IMR-90 (cell line): ENCODE results near the gene C1QTNF3. TPM values are rescaled to one million over a fixed set of nuclear protein-coding genes. Genes with fewer than 3 reads are reported as not detected.

Source experiments
- ATAC-seq: fragments of 200-7000 bp; cut with Tn5 transposase; 2 replicates; pipeline ENCODE4 v1.9.1; 2020; ENCODE audit warnings: low read depth, mild to moderate bottlenecking, moderate library complexity
- BruUV-seq: library from RNA; stranded (reverse); fragments of 400-500 nt; replicated peaks from 2 replicates; lab custom pipeline; 2021; lab: Mats Ljungman, UMichigan
- CTCF ChIA-PET: fragments of 300-600 bp; formaldehyde crosslinking; extraction: SDS; loops from one replicate; lab custom pipeline; 2021; ENCODE audit warnings: antibody characterized with exemption; lab: Yijun Ruan, JAX
- POLR2A ChIA-PET: fragments of 300-600 bp; sonication (Branson Sonifier 250); formaldehyde crosslinking; loops from one replicate; lab custom pipeline; 2022; ENCODE audit warnings: antibody characterized with exemption; ENCODE audit not compliant: unreplicated experiment; lab: Charles Lee
- DNase-seq: peaks from one replicate; pipeline ENCODE4 v3.0.0; 2013
- H2AFZ ChIP-seq: replicated peaks from 2 replicates; pipeline ENCODE3; 2013; ENCODE audit warnings: low read length, mild to moderate bottlenecking; ENCODE audit not compliant: poor library complexity
- H2AK5ac ChIP-seq: 2 replicates; pipeline ENCODE4 v1.6.1; 2013; ENCODE audit warnings: low read depth, low read length, inconsistent platforms
- H2AK9ac ChIP-seq: replicated peaks from 2 replicates; pipeline ENCODE3; 2013; ENCODE audit warnings: mild to moderate bottlenecking, low read depth, low read length, moderate library complexity; ENCODE audit not compliant: poor library complexity
- H2BK120ac ChIP-seq: 2 replicates; pipeline ENCODE4 v1.6.1; 2013; ENCODE audit warnings: low read depth, low read length, inconsistent platforms
- H2BK15ac ChIP-seq: 3 replicates; pipeline ENCODE4 v1.6.1; 2013; ENCODE audit warnings: low read depth, low read length, inconsistent platforms
- H2BK20ac ChIP-seq: 2 replicates; pipeline ENCODE4 v1.6.1; 2013; ENCODE audit warnings: low read depth, mild to moderate bottlenecking, inconsistent platforms, low read length, moderate library complexity
- H2BK5ac ChIP-seq: 2 replicates; pipeline ENCODE4 v1.6.1; 2013; ENCODE audit warnings: mild to moderate bottlenecking, low read depth, low read length, inconsistent platforms; ENCODE audit not compliant: poor library complexity, severe bottlenecking
- H3K14ac ChIP-seq: replicated peaks from 2 replicates; pipeline ENCODE4 v1.6.1; 2013; ENCODE audit warnings: low read depth, low read length, inconsistent platforms
- H3K18ac ChIP-seq: 2 replicates; pipeline ENCODE4 v1.6.1; 2013; ENCODE audit warnings: low read depth, low read length, control low read depth
- H3K23ac ChIP-seq: 2 replicates; pipeline ENCODE4 v1.6.1; 2013; ENCODE audit warnings: low read depth, low read length, inconsistent platforms
- H3K27ac ChIP-seq: 2 replicates; pipeline ENCODE4 v1.5.1; 2013; ENCODE audit warnings: mild to moderate bottlenecking, control low read depth, low read length; ENCODE audit not compliant: insufficient read depth
- H3K27me3 ChIP-seq: 2 replicates; pipeline ENCODE4 v1.6.1; 2013; ENCODE audit warnings: low read length; ENCODE audit not compliant: control insufficient read depth, insufficient read depth
- H3K36me3 ChIP-seq: 2 replicates; pipeline ENCODE4 v1.6.1; 2013; ENCODE audit warnings: low read length, mixed read lengths; ENCODE audit not compliant: control insufficient read depth, insufficient read depth
- H3K4ac ChIP-seq: 2 replicates; pipeline ENCODE4 v1.6.1; 2013; ENCODE audit warnings: low read depth, low read length, inconsistent platforms
- H3K4me1 ChIP-seq: 2 replicates; pipeline ENCODE4 v1.6.1; 2013; ENCODE audit warnings: low read length, mixed read lengths; ENCODE audit not compliant: control insufficient read depth, insufficient read depth
- H3K4me2 ChIP-seq: 2 replicates; pipeline ENCODE4 v1.6.1; 2013; ENCODE audit warnings: low read depth, mild to moderate bottlenecking, control low read depth, low read length, moderate library complexity
- H3K4me3 ChIP-seq: 2 replicates; pipeline ENCODE4 v1.5.1; 2013; ENCODE audit warnings: low read depth, mild to moderate bottlenecking, control low read depth, low read length, moderate library complexity; ENCODE audit not compliant: insufficient read depth
- H3K56ac ChIP-seq: 2 replicates; pipeline ENCODE4 v1.6.1; 2013; ENCODE audit warnings: low read length, inconsistent platforms; ENCODE audit not compliant: insufficient read depth; ENCODE audit errors: extremely low read depth
- H3K79me1 ChIP-seq, 2 experiments: 2 replicates each; pipeline ENCODE4 v1.6.1; 2013; ENCODE audit warnings: low read length in 2 of 2, inconsistent platforms in 1 of 2, low read depth in 1 of 2
- H3K9ac ChIP-seq: 2 replicates; pipeline ENCODE4 v1.6.1; 2013; ENCODE audit warnings: low read depth, low read length, control low read depth
- H3K9me1 ChIP-seq: 2 replicates; pipeline ENCODE4 v1.6.1; 2013; ENCODE audit warnings: low read length, inconsistent platforms; ENCODE audit not compliant: insufficient read depth
- H3K9me3 ChIP-seq: 2 replicates; pipeline ENCODE4 v1.6.1; 2013; ENCODE audit warnings: low read length; ENCODE audit not compliant: control insufficient read depth, insufficient read depth
- H4K20me1 ChIP-seq: 2 replicates; pipeline ENCODE4 v1.6.1; 2013; ENCODE audit warnings: low read length, inconsistent platforms; ENCODE audit not compliant: insufficient read depth
- H4K5ac ChIP-seq: 2 replicates; pipeline ENCODE4 v1.6.1; 2013; ENCODE audit warnings: mild to moderate bottlenecking, low read depth, low read length, control low read depth
- H4K8ac ChIP-seq, 2 experiments: 2 replicates each; pipeline ENCODE4 v1.6.1; 2013; ENCODE audit warnings: low read depth in 2 of 2, low read length in 2 of 2, control low read depth in 1 of 2, inconsistent platforms in 1 of 2
- H4K91ac ChIP-seq: 2 replicates; pipeline ENCODE4 v1.6.1; 2013; ENCODE audit warnings: low read depth, low read length, inconsistent platforms; ENCODE audit not compliant: insufficient read depth
- CHD1 ChIP-seq: IDR thresholded peaks from 2 replicates; pipeline ENCODE4 v1.6.1; 2012; ENCODE audit warnings: low read depth, low read length, improper control_type of control experiment
- MAZ ChIP-seq: IDR thresholded peaks from 2 replicates; pipeline ENCODE4 v1.6.1; 2012; ENCODE audit warnings: low read depth, mild to moderate bottlenecking, low read length, improper control_type of control experiment, moderate library complexity, borderline replicate concordance
- MXI1 ChIP-seq: IDR thresholded peaks from 2 replicates; pipeline ENCODE4 v1.6.1; 2012; ENCODE audit warnings: low read depth, mild to moderate bottlenecking, low read length, moderate library complexity, borderline replicate concordance
- NFE2L2 ChIP-seq: fragments of 150-350 bp; IDR thresholded peaks from 2 replicates; pipeline ENCODE4 v1.6.1; 2016; ENCODE audit warnings: low read depth, mild to moderate bottlenecking, low read length
- RAD21 ChIP-seq: IDR thresholded peaks from 2 replicates; pipeline ENCODE4 v1.6.1; 2012; ENCODE audit warnings: low read length, improper control_type of control experiment
- SMC3 ChIP-seq: fragments of 150-350 bp; IDR thresholded peaks from 2 replicates; pipeline ENCODE4 v1.6.1; 2016; ENCODE audit warnings: low read depth, mild to moderate bottlenecking, antibody characterized with exemption, low read length, moderate library complexity
- WGBS, 2 experiments: methylation state at CpG; one replicate each; pipeline versions ENCODE4 v1.1.5 to v1.1.7; 2013; ENCODE audit warnings: missing lambda C conversion rate in 2 of 2; ENCODE audit not compliant: insufficient read length in 1 of 2; ENCODE audit errors: extremely low coverage in 2 of 2; 5-methylcytosine and 5-hydroxymethylcytosine counted together
- dilution Hi-C: fragments of 300-500 bp; cut with HindIII; formaldehyde crosslinking; loops from one replicate; pipeline ENCODE4 v1.14.3; 2018; ENCODE audit warnings: low sequenced_read_pairs; ENCODE audit not compliant: unreplicated experiment
- in situ Hi-C: fragments of 300-500 bp; cut with MboI; formaldehyde crosslinking; loops from 3 replicates; pipeline ENCODE4 v1.14.3; 2019; ENCODE audit warnings: low sequenced_read_pairs, inconsistent platforms, mixed read lengths
- intact Hi-C: fragments of 100-400 bp; cut with micrococcal nuclease; formaldehyde crosslinking; loops from 2 replicates; pipeline ENCODE4 v1.10.0; 2022
- polyA plus RNA-seq, 3 experiments: library from polyadenylated mRNA; depleted of rRNA; stranded (reverse); fragments of >200 nt; gene quantifications; 2 replicates each; pipeline ENCODE4 v1.2.3, GENCODE V29; 2012; ENCODE audit warnings: low replicate concordance in 1 of 3
- total RNA-seq: library from RNA; depleted of rRNA; stranded (reverse); fragments of >200 nt; gene quantifications from 2 replicates; pipeline ENCODE4 v1.2.3, GENCODE V29; 2012
- TF ChIP-seq, protein P1 (sequence below): fragments of 150-350 bp; IDR thresholded peaks from 2 replicates; pipeline ENCODE4 v1.6.1; 2016; ENCODE audit warnings: low read depth, mild to moderate bottlenecking, low read length, moderate library complexity, borderline replicate concordance
- TF ChIP-seq, protein P2 (sequence below): fragments of 150-350 bp; IDR thresholded peaks from 2 replicates; pipeline ENCODE4 v1.6.1; 2017; ENCODE audit warnings: mild to moderate bottlenecking, antibody characterized with exemption, low read length, low read depth
- TF ChIP-seq, protein P3 (sequence below): conservative IDR thresholded peaks from 2 replicates; pipeline ENCODE4 v1.5.1; 2012; ENCODE audit warnings: mild to moderate bottlenecking, low read depth, low read length, improper control_type of control experiment

The C1QTNF3 gene
- total and polyA plus RNA-seq, 2 of the 4 experiments (the other 2 are of a cell fraction) = 1.0 to 1.4 TPM

DNA sequence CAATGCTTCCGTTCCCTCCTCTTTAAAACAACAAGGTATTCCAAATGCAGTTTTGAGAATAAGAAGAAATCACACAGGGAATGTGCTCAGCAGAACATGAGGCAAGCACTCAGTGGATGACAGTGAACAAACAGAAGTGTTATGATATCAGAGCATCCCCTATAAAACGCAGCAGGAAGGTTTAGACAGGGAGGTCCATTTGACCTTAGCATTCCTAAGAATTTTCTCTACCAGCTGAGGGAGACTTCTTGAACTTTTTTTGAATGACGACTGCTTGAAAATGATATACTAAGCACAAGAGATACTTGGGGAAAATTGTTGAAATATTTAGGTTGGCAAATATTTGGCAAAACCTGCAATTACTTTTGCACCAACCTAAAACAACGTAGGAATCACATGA lies 39.1 kb downstream of the C1QTNF3 start:
- intact Hi-C loops = no loop called here
- H2BK120ac ChIP-seq = no peak overlapping the region
- in situ Hi-C loops = no loop called here

More for the DNA sequence above, 39.1 kb downstream of the C1QTNF3 start:
- ATAC-seq (no peak), DNase-seq (no peak)
- Histone ChIP-seq H3K23ac (no peak overlapping the region), H2AK5ac (no peak overlapping the region), H3K9me3 (no peaks in the 10 kb centered on the region), H2AFZ (no peak overlapping the region), H4K5ac (no peak overlapping the region), H2BK15ac (no peak overlapping the region), H3K14ac (no peak overlapping the region), H3K4ac (no peak overlapping the region), H3K27ac (no peak overlapping the region), H4K8ac (no peak overlapping the region), H3K79me1 (peaks cover 17 to 22% of the 10 kb centered on the region in 2 experiments; a peak in 3 of 4 replicates), H3K18ac (no peak overlapping the region), H2BK20ac (no peak overlapping the region), H3K4me2 (no peak overlapping the region), H4K91ac (no peak overlapping the region), H2BK5ac (no peak overlapping the region), H3K9me1 (peaks cover 11% of the 10 kb centered on the region), H3K27me3 (no peaks in the 10 kb centered on the region), H3K4me1 (peaks cover 12% of the 10 kb centered on the region), H3K36me3 (peaks cover 4% of the 10 kb centered on the region; the same call in 1 of the 2 replicates), H4K20me1 (no peaks in the 10 kb centered on the region), H3K4me3 (no peak overlapping the region), H2AK9ac (peak overlapping the region; percentile 17), H3K56ac (no peak overlapping the region), H3K9ac (no peak overlapping the region)
- ChIA-PET CTCF (no interaction called here), POLR2A (no interaction called here)
- dilution Hi-C loops = no loop called here
- no CpG with 5 or more reads among the region's 4 CpGs for WGBS, 2 experiments
- no TSS peak for BruUV-seq
- TF ChIP-seq NFE2L2 = no peak
- TF ChIP-seq, protein P1, sequence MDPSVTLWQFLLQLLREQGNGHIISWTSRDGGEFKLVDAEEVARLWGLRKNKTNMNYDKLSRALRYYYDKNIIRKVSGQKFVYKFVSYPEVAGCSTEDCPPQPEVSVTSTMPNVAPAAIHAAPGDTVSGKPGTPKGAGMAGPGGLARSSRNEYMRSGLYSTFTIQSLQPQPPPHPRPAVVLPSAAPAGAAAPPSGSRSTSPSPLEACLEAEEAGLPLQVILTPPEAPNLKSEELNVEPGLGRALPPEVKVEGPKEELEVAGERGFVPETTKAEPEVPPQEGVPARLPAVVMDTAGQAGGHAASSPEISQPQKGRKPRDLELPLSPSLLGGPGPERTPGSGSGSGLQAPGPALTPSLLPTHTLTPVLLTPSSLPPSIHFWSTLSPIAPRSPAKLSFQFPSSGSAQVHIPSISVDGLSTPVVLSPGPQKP = no peak
- TF ChIP-seq CHD1 = no peak
- TF ChIP-seq, protein P2, sequence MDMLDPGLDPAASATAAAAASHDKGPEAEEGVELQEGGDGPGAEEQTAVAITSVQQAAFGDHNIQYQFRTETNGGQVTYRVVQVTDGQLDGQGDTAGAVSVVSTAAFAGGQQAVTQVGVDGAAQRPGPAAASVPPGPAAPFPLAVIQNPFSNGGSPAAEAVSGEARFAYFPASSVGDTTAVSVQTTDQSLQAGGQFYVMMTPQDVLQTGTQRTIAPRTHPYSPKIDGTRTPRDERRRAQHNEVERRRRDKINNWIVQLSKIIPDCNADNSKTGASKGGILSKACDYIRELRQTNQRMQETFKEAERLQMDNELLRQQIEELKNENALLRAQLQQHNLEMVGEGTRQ = no peak
- TF ChIP-seq, protein P3, sequence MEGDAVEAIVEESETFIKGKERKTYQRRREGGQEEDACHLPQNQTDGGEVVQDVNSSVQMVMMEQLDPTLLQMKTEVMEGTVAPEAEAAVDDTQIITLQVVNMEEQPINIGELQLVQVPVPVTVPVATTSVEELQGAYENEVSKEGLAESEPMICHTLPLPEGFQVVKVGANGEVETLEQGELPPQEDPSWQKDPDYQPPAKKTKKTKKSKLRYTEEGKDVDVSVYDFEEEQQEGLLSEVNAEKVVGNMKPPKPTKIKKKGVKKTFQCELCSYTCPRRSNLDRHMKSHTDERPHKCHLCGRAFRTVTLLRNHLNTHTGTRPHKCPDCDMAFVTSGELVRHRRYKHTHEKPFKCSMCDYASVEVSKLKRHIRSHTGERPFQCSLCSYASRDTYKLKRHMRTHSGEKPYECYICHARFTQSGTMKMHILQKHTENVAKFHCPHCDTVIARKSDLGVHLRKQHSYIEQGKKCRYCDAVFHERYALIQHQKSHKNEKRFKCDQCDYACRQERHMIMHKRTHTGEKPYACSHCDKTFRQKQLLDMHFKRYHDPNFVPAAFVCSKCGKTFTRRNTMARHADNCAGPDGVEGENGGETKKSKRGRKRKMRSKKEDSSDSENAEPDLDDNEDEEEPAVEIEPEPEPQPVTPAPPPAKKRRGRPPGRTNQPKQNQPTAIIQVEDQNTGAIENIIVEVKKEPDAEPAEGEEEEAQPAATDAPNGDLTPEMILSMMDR = no peak
- TF ChIP-seq SMC3 = no peak
- no peak for TF ChIP-seq MAZ
- no peak for TF ChIP-seq RAD21
- TF ChIP-seq MXI1 = no peak
